Measurements from ENCODE around the gene TFG. TPM values are rescaled to one million over a fixed set of nuclear protein-coding genes. Genes with fewer than 3 reads are reported as not detected.

The TFG gene
- total and polyA plus RNA-seq, 10 of the 15 experiments (the other 5 are each of a cell fraction or from before 2014, with no cell fraction given), result 29.3 to 126 (median 57.6) TPM

DNA sequence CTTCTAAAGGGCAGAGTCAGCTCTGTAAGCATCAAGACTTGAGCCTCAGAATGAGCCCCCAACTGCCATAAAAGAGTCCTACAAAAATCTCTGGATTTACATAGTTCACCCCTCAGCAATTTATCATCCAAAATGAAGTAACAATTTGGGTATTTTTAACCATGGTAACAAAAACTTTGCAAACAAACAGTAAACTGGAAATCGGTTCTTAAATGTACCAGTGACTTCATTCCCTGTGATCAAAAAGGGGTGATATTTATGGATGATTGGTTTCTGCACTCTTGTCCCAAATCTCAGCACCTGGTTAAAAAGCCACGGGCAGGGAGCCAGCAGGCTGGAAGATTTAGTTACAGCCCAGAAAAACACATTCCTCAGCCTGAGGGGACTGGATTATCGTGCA is 73.6 kb downstream of the TFG start:
- ChIA-PET CTCF (interaction anchor here (0.8 kb wide), 1 partner anchor 13 kb away, joined by 4 read pairs; no protein-coding TSS in a partner anchor), RAD21 (ENCODE audit: unreplicated experiment) (no interaction called here), POLR2A (no interaction called here), SMC1A (ENCODE audit: uncharacterized antibody, unreplicated experiment) (no interaction called here)
- Histone ChIP-seq H3K27me3 (replicated peaks in 1 of 2; ENCODE audit: control insufficient read depth in 2 of 2, insufficient read depth in 2 of 2, low read length in 1 of 2) (no peaks in the 10 kb centered on the region), H4K20me1 (ENCODE audit: control insufficient read depth, insufficient read depth) (no peaks in the 10 kb centered on the region), H3K4me1 (ENCODE audit: control insufficient read depth, insufficient read depth, low read length) (no peaks in the 10 kb centered on the region), H3K27ac (ENCODE audit: control insufficient read depth, insufficient read depth) (no peak overlapping the region), H2AFZ (ENCODE audit: control insufficient read depth, low read depth, low read length) (no peak overlapping the region), H3K4me2 (ENCODE audit: control insufficient read depth, insufficient read depth) (no peak overlapping the region), H3K9ac (ENCODE audit: control insufficient read depth, insufficient read depth, low read length) (no peak overlapping the region), H3K4me3 (no peak overlapping the region), H3K9me3 (replicated peaks; ENCODE audit: control insufficient read depth, insufficient read depth, low read length) (0 out of 3 replicates have a peak, but pooled peaks cover 2% of the 10 kb centered on the region), H3K79me2 (ENCODE audit: control insufficient read depth, insufficient read depth, low read length) (no peaks in the 10 kb centered on the region), H3K36me3 (ENCODE audit: control insufficient read depth in 2 of 2, insufficient read depth in 2 of 2, low read length in 1 of 2) (no peaks in the 10 kb centered on the region)
- in situ Hi-C loops (cut with MboI), result no loop called here
- no peak for TF ChIP-seq PAX5 (IDR thresholded peaks at IDR 0.05; ENCODE audit: borderline replicate concordance, low read depth, low read length)
- no peak for TF ChIP-seq MTA2 (IDR thresholded peaks at IDR 0.05; ENCODE audit: low read depth)
- TF ChIP-seq RAD21 (IDR thresholded peaks at IDR 0.05; ENCODE audit: insufficient read depth, low read depth, low read length), result no peak
- TF ChIP-seq FOXK2 (IDR thresholded peaks at IDR 0.05), result no peak
- ATAC-seq (no peak), DNase-seq (ENCODE audit: low read depth, low spot score) (no peak), FAIRE-seq (no peak)
- WGBS (ENCODE audit: insufficient coverage, insufficient replicate concordance, low lambda C conversion rate, missing lambda C conversion rate), result 14% methylated on average over 3 of the region's 3 CpGs
- BruUV-seq (replicated peaks), result no TSS peak
- intact Hi-C loops (cut with micrococcal nuclease; ENCODE audit: unreplicated experiment), result no loop called here

GRCh38 chr3:100783619-100784018 is 74.3 kb downstream of the TFG start:
- H2AFZ ChIP-seq (ENCODE audit: control insufficient read depth, low read depth, low read length), result no peak overlapping the region
- POLR2A ChIA-PET, result no interaction called here
- no TSS peak for BruUV-seq (replicated peaks)
- H3K27ac ChIP-seq (ENCODE audit: control insufficient read depth, insufficient read depth), result no peak overlapping the region
- H3K9ac ChIP-seq (ENCODE audit: control insufficient read depth, insufficient read depth, low read length), result no peak overlapping the region
- H3K27me3 ChIP-seq (replicated peaks in 1 of 2; ENCODE audit: control insufficient read depth in 2 of 2, insufficient read depth in 2 of 2, low read length in 1 of 2), result no peaks in the 10 kb centered on the region
- CTCF ChIA-PET, result no interaction called here
- H3K4me2 ChIP-seq (ENCODE audit: control insufficient read depth, insufficient read depth), result no peak overlapping the region
- WGBS (ENCODE audit: insufficient coverage, insufficient replicate concordance, low lambda C conversion rate, missing lambda C conversion rate), result 0% methylated on average over 3 of the region's 3 CpGs
- intact Hi-C loops (cut with micrococcal nuclease; ENCODE audit: unreplicated experiment), result no loop called here
- H3K36me3 ChIP-seq (ENCODE audit: control insufficient read depth in 2 of 2, insufficient read depth in 2 of 2, low read length in 1 of 2), result no peaks in the 10 kb centered on the region
- ATAC-seq (no peak), FAIRE-seq (no peak), DNase-seq (ENCODE audit: low read depth, low spot score) (no peak)
- SMC1A ChIA-PET (ENCODE audit: uncharacterized antibody, unreplicated experiment), result interaction anchor here (1.0 kb wide), 1 partner anchor 321 kb away, joined by 5 read pairs; no protein-coding TSS in a partner anchor
- 0 out of 3 replicates have a peak, but pooled peaks cover 2% of the 10 kb centered on the region for H3K9me3 ChIP-seq (replicated peaks; ENCODE audit: control insufficient read depth, insufficient read depth, low read length)
- no peaks in the 10 kb centered on the region for H3K79me2 ChIP-seq (ENCODE audit: control insufficient read depth, insufficient read depth, low read length)
- RAD21 ChIA-PET (ENCODE audit: unreplicated experiment), result no interaction called here
- no peaks in the 10 kb centered on the region for H4K20me1 ChIP-seq (ENCODE audit: control insufficient read depth, insufficient read depth)
- no peaks in the 10 kb centered on the region for H3K4me1 ChIP-seq (ENCODE audit: control insufficient read depth, insufficient read depth, low read length)
- no peak overlapping the region for H3K4me3 ChIP-seq
- in situ Hi-C loops (cut with MboI), result no loop called here
- TF ChIP-seq SRF (IDR thresholded peaks at IDR 0.05; ENCODE audit: low read depth in 2 of 2, low read length in 2 of 2), result no peak
- TF ChIP-seq EED (IDR thresholded peaks at IDR 0.05; ENCODE audit: low read depth), result no peak
- TF ChIP-seq SP1 (IDR thresholded peaks at IDR 0.05; ENCODE audit: low read depth, low read length), result no peak
- no peak for TF ChIP-seq NFIC (IDR thresholded peaks at IDR 0.05; ENCODE audit: low read depth, low read length)
- TF ChIP-seq TARDBP (IDR thresholded peaks at IDR 0.05; ENCODE audit: borderline replicate concordance), result no peak
- TF ChIP-seq CUX1 (IDR thresholded peaks at IDR 0.05; ENCODE audit: insufficient replicate concordance, low read depth, low read length), result no peak
- TF ChIP-seq, protein P1, sequence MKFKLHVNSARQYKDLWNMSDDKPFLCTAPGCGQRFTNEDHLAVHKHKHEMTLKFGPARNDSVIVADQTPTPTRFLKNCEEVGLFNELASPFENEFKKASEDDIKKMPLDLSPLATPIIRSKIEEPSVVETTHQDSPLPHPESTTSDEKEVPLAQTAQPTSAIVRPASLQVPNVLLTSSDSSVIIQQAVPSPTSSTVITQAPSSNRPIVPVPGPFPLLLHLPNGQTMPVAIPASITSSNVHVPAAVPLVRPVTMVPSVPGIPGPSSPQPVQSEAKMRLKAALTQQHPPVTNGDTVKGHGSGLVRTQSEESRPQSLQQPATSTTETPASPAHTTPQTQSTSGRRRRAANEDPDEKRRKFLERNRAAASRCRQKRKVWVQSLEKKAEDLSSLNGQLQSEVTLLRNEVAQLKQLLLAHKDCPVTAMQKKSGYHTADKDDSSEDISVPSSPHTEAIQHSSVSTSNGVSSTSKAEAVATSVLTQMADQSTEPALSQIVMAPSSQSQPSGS (IDR thresholded peaks at IDR 0.05; ENCODE audit: low read length), result no peak
- no peak for TF ChIP-seq CHD2 (IDR thresholded peaks at IDR 0.05; ENCODE audit: borderline replicate concordance, low read depth, low read length)
- no peak for TF ChIP-seq NFYB (IDR thresholded peaks at IDR 0.05; ENCODE audit: insufficient read depth, low read depth, low read length)
